IgD-negative memory B cell (primary cell): ENCODE data around the gene PRDM15. TPM values are rescaled to one million over a fixed set of nuclear protein-coding genes. Genes with fewer than 3 reads are reported as not detected.

Experiments
- H3K27ac Mint-ChIP-seq, 3 donors: one replicate each; pipeline ENCODE4 v1.8.0; 2020 to 2022; ENCODE audit warnings: mild to moderate bottlenecking in 3 of 3, mixed read lengths in 3 of 3, moderate library complexity in 1 of 3
- H3K27me3 Mint-ChIP-seq: one replicate; pipeline ENCODE4 v1.8.0; 2021; ENCODE audit warnings: mixed read lengths
- H3K36me3 Mint-ChIP-seq: one replicate; pipeline ENCODE4 v1.8.0; 2020; ENCODE audit warnings: mild to moderate bottlenecking, mixed read lengths
- H3K4me1 Mint-ChIP-seq, 3 donors: one replicate each; pipeline ENCODE4 v1.8.0; 2020 to 2022; ENCODE audit warnings: mixed read lengths in 3 of 3, mild to moderate bottlenecking in 1 of 3
- H3K4me3 Mint-ChIP-seq, 4 donors: one replicate each; pipeline ENCODE4 v1.8.0; 2020 to 2022; ENCODE audit warnings: mild to moderate bottlenecking in 4 of 4, mixed read lengths in 4 of 4, moderate library complexity in 3 of 4
- H3K9me3 Mint-ChIP-seq, 3 donors: one replicate each; pipeline ENCODE4 v1.8.0; 2020 to 2021; ENCODE audit warnings: mixed read lengths in 3 of 3, mild to moderate bottlenecking in 1 of 3
- polyA plus RNA-seq: library from polyadenylated mRNA; unstranded; fragments of 300-500 nt; fragmentation: Illumina TruSeq; gene quantifications from one replicate; pipeline ENCODE4 v1.2.3, GENCODE V29; 2021

PRDM15 gene
- 5.6 TPM for polyA plus RNA-seq

- Mint-ChIP-seq H3K4me3 (peak within 1 kb of the TSS; percentile 88 to 97 (median 94)), H3K27me3 (no peaks in the 10 kb centered on the region), H3K36me3 (peaks cover 4% of the 10 kb centered on the region), H3K27ac (peak within 1 kb of the TSS; percentile 88 to 96 (median 96)), H3K9me3 (no peaks in the 10 kb centered on the region), H3K4me1 (peaks cover 22 to 31% (median 25%) of the 10 kb centered on the region in 3 donors)
These were observed at the start of gene PRDM15 for GRCh38 chr21:41879190-41879998. Gene PRDM15, minus strand, starts transcription at chr21:41879344. Its CDS starts 18,981 bp downstream, at chr21:41860363.

GRCh38 chr21:41928621-41929220, 49.6 kb upstream of the PRDM15 start:
- peak overlapping the region; percentile 47 to 94 (median 81) for H3K4me3 Mint-ChIP-seq
- H3K36me3 Mint-ChIP-seq, result peaks cover 1% of the 10 kb centered on the region
- no peaks in the 10 kb centered on the region for H3K9me3 Mint-ChIP-seq
- H3K4me1 Mint-ChIP-seq, result peaks cover 36 to 52% (median 47%) of the 10 kb centered on the region in 3 donors
- H3K27me3 Mint-ChIP-seq, result peaks cover 9% of the 10 kb centered on the region
- peak overlapping the region; percentile 68 to 95 (median 91) for H3K27ac Mint-ChIP-seq

GRCh38 chr21:41927727-41928409, 48.7 kb upstream of the PRDM15 start:
- Mint-ChIP-seq H3K4me1 (peaks cover 35 to 51% (median 44%) of the 10 kb centered on the region in 3 donors), H3K9me3 (no peaks in the 10 kb centered on the region)

GRCh38 chr21:41926807-41927171, 47.6 kb upstream of the PRDM15 start:
- peaks cover 38 to 51% (median 41%) of the 10 kb centered on the region in 3 donors for H3K4me1 Mint-ChIP-seq
- peak overlapping the region; percentile 83 to 94 (median 92) for H3K4me3 Mint-ChIP-seq
- H3K36me3 Mint-ChIP-seq, result peaks cover 1% of the 10 kb centered on the region
- no peaks in the 10 kb centered on the region for H3K9me3 Mint-ChIP-seq
- H3K27ac Mint-ChIP-seq, result peak overlapping the region; percentile 68 to 95 (median 95)
- H3K27me3 Mint-ChIP-seq, result peaks cover 2% of the 10 kb centered on the region

More at GRCh38 chr21:41927727-41928409, 48.7 kb upstream of the PRDM15 start:
- peak overlapping the region; percentile 12 to 94 (median 50) for H3K4me3 Mint-ChIP-seq
- H3K27ac Mint-ChIP-seq, result peak overlapping the region; percentile 68 to 95 (median 91)
- H3K36me3 Mint-ChIP-seq, result peaks cover 1% of the 10 kb centered on the region
- H3K27me3 Mint-ChIP-seq, result peaks cover 2% of the 10 kb centered on the region

GRCh38 chr21:41926117-41926806, 47.1 kb upstream of the PRDM15 start:
- Mint-ChIP-seq H3K27me3 (peaks cover 2% of the 10 kb centered on the region), H3K4me3 (peak overlapping the region; percentile 83 to 94 (median 92)), H3K4me1 (peaks cover 42 to 55% (median 44%) of the 10 kb centered on the region in 3 donors), H3K27ac (peak overlapping the region; percentile 68 to 95 (median 95)), H3K36me3 (peaks cover 1% of the 10 kb centered on the region), H3K9me3 (no peaks in the 10 kb centered on the region)

GRCh38 chr21:41925767-41926116, 46.6 kb upstream of the PRDM15 start:
- peaks cover 46 to 55% (median 46%) of the 10 kb centered on the region in 3 donors for H3K4me1 Mint-ChIP-seq
- peaks cover 1% of the 10 kb centered on the region for H3K36me3 Mint-ChIP-seq
- peak overlapping the region; percentile 83 to 94 (median 92) for H3K4me3 Mint-ChIP-seq
- peaks cover 1% of the 10 kb centered on the region for H3K27me3 Mint-ChIP-seq
- no peaks in the 10 kb centered on the region for H3K9me3 Mint-ChIP-seq
- H3K27ac Mint-ChIP-seq, result peak overlapping the region in 2 of 3 donors; percentile 68 to 95

- no peaks in the 10 kb centered on the region for H3K27me3 Mint-ChIP-seq
- peak overlapping the region in 1 of 4 donors; percentile 83 for H3K4me3 Mint-ChIP-seq
- H3K36me3 Mint-ChIP-seq, result peaks cover 2% of the 10 kb centered on the region
- H3K9me3 Mint-ChIP-seq, result no peaks in the 10 kb centered on the region
- peaks cover 46 to 58% (median 48%) of the 10 kb centered on the region in 3 donors for H3K4me1 Mint-ChIP-seq
- no peak overlapping the region for H3K27ac Mint-ChIP-seq
These were observed 45.2 kb upstream of the PRDM15 start for GRCh38 chr21:41924368-41924754.

GRCh38 chr21:41923631-41924367, 44.7 kb upstream of the PRDM15 start:
- Mint-ChIP-seq H3K4me1 (peaks cover 46 to 56% (median 47%) of the 10 kb centered on the region in 3 donors), H3K36me3 (peaks cover 2% of the 10 kb centered on the region), H3K9me3 (no peaks in the 10 kb centered on the region), H3K27me3 (no peaks in the 10 kb centered on the region), H3K4me3 (peak overlapping the region in 2 of 4 donors; percentile 12 to 83), H3K27ac (no peak overlapping the region)

- Mint-ChIP-seq H3K4me1 (peaks cover 40 to 51% (median 43%) of the 10 kb centered on the region in 3 donors), H3K4me3 (peak overlapping the region in 1 of 4 donors; percentile 83), H3K27ac (no peak overlapping the region), H3K9me3 (no peaks in the 10 kb centered on the region), H3K36me3 (peaks cover 3% of the 10 kb centered on the region), H3K27me3 (no peaks in the 10 kb centered on the region)
These were observed 44.0 kb upstream of the PRDM15 start for GRCh38 chr21:41923186-41923585.

- H3K9me3 Mint-ChIP-seq, result no peaks in the 10 kb centered on the region
- peaks cover 24 to 37% (median 30%) of the 10 kb centered on the region in 3 donors for H3K4me1 Mint-ChIP-seq
- no peaks in the 10 kb centered on the region for H3K27me3 Mint-ChIP-seq
- peak overlapping the region in 1 of 4 donors; percentile 85 for H3K4me3 Mint-ChIP-seq
- peaks cover 6% of the 10 kb centered on the region for H3K36me3 Mint-ChIP-seq
- no peak overlapping the region for H3K27ac Mint-ChIP-seq
These were observed 41.9 kb upstream of the PRDM15 start for GRCh38 chr21:41921021-41921420.

- H3K27ac Mint-ChIP-seq, result peak overlapping the region in 1 of 3 donors; percentile 67
- H3K36me3 Mint-ChIP-seq, result peaks cover 6% of the 10 kb centered on the region
- no peaks in the 10 kb centered on the region for H3K27me3 Mint-ChIP-seq
- peaks cover 18 to 32% (median 24%) of the 10 kb centered on the region in 3 donors for H3K4me1 Mint-ChIP-seq
- no peaks in the 10 kb centered on the region for H3K9me3 Mint-ChIP-seq
- H3K4me3 Mint-ChIP-seq, result peak overlapping the region in 1 of 4 donors; percentile 85
These were observed 41.3 kb upstream of the PRDM15 start for GRCh38 chr21:41920476-41920875.

GRCh38 chr21:41919666-41920398, 40.7 kb upstream of the PRDM15 start:
- Mint-ChIP-seq H3K27me3 (no peaks in the 10 kb centered on the region), H3K4me3 (no peak overlapping the region), H3K36me3 (peaks cover 6% of the 10 kb centered on the region), H3K9me3 (no peaks in the 10 kb centered on the region), H3K27ac (peak overlapping the region in 1 of 3 donors; percentile 67), H3K4me1 (peaks cover 17 to 30% (median 23%) of the 10 kb centered on the region in 3 donors)

GRCh38 chr21:41918561-41919358, 39.6 kb upstream of the PRDM15 start:
- H3K36me3 Mint-ChIP-seq, result peaks cover 6% of the 10 kb centered on the region
- peaks cover 16 to 20% (median 17%) of the 10 kb centered on the region in 3 donors for H3K4me1 Mint-ChIP-seq
- no peaks in the 10 kb centered on the region for H3K27me3 Mint-ChIP-seq
- no peaks in the 10 kb centered on the region for H3K9me3 Mint-ChIP-seq
- H3K4me3 Mint-ChIP-seq, result no peak overlapping the region
- H3K27ac Mint-ChIP-seq, result no peak overlapping the region
